NOMO-1 treated with DMSO at 0.1 percent for 48 hours (cell line): ENCODE results near the gene LTBP2.
"Not testable (repeated sequence)": the region's sequence is repeated elsewhere in the genome, so short reads cannot be mapped to it uniquely, and the experiment has no call there.

ENCODE experiments used
- DNase-seq: peaks from one replicate; lab custom pipeline; 2025; ENCODE audit not compliant: unreplicated experiment; lab: John Stamatoyannopoulos, UW

Gene LTBP2

GRCh38 chr14:74459289-74459946, 152.6 kb downstream of the LTBP2 start:
- peak; percentile 19 for DNase-seq

- DNase-seq: no peak
Observed at GRCh38 chr14:74457565-74457895, 154.5 kb downstream of the LTBP2 start.

GRCh38 chr14:74456684-74457564, 155.1 kb downstream of the LTBP2 start:
- no peak for DNase-seq

- DNase-seq: not testable (repeated sequence)
Observed at GRCh38 chr14:74454397-74454796, 157.6 kb downstream of the LTBP2 start.
